WTC11 (cell line): Measurements from ENCODE around the gene ABLIM3. TPM values are rescaled to one million over a fixed set of nuclear protein-coding genes. Genes with fewer than 3 reads are reported as not detected.

ENCODE experiments used
- ATAC-seq: fragments of 200-7000 bp; cut with Tn5 transposase; 2 replicates; pipeline ENCODE4 v1.10.0; 2021; ENCODE audit warnings: mild to moderate bottlenecking, moderate library complexity
- CTCF ChIA-PET: fragments of 300-600 bp; sonication (Branson Sonifier 250); formaldehyde crosslinking; loops from one replicate; lab custom pipeline; 2021; ENCODE audit warnings: antibody characterized with exemption; lab: Charles Lee
- POLR2A ChIA-PET: fragments of 350-600 bp; sonication (Branson Sonifier 250); formaldehyde crosslinking; loops from one replicate; lab custom pipeline; 2021; ENCODE audit warnings: antibody characterized with exemption; lab: Charles Lee
- DNase-seq: peaks from one replicate; pipeline ENCODE4 v3.0.0; 2021; ENCODE audit warnings: low spot score
- H3K27ac Mint-ChIP-seq: 2 replicates; pipeline ENCODE4 v1.8.0; 2021; ENCODE audit warnings: mixed read lengths
- H3K27me3 Mint-ChIP-seq: 2 replicates; pipeline ENCODE4 v1.8.0; 2021; ENCODE audit warnings: low read depth, mild to moderate bottlenecking, moderate library complexity, mixed read lengths
- H3K36me3 Mint-ChIP-seq: 2 replicates; pipeline ENCODE4 v1.8.0; 2021; ENCODE audit warnings: mixed read lengths
- H3K4me1 Mint-ChIP-seq: 2 replicates; pipeline ENCODE4 v1.8.0; 2022; ENCODE audit warnings: mixed read lengths
- H3K4me3 Mint-ChIP-seq: 2 replicates; pipeline ENCODE4 v1.8.0; 2021; ENCODE audit warnings: mild to moderate bottlenecking, moderate library complexity, mixed read lengths
- H3K9me3 Mint-ChIP-seq: 2 replicates; pipeline ENCODE4 v1.8.0; 2021; ENCODE audit warnings: mixed read lengths
- CBFB ChIP-seq: sonication (generic); formaldehyde crosslinking; IDR thresholded peaks from 2 replicates; pipeline ENCODE4 v1.8.1; 2022; ENCODE audit warnings: mild to moderate bottlenecking, low read depth, missing genetic modification reagents
- CREM ChIP-seq: sonication (generic); formaldehyde crosslinking; IDR thresholded peaks from 2 replicates; pipeline ENCODE4 v1.8.1; 2022; ENCODE audit warnings: mild to moderate bottlenecking, missing genetic modification reagents, moderate library complexity
- ELF4 ChIP-seq: sonication (generic); formaldehyde crosslinking; IDR thresholded peaks from 2 replicates; pipeline ENCODE4 v1.8.1; 2022; ENCODE audit warnings: low read depth, mild to moderate bottlenecking, moderate library complexity, missing genetic modification reagents
- FOXJ3 ChIP-seq: sonication (generic); formaldehyde crosslinking; IDR thresholded peaks from 2 replicates; pipeline ENCODE4 v1.9.0; 2021; ENCODE audit warnings: missing genetic modification reagents, mild to moderate bottlenecking, borderline replicate concordance
- FOXK1 ChIP-seq: sonication (generic); formaldehyde crosslinking; IDR thresholded peaks from 2 replicates; pipeline ENCODE4 v1.8.0; 2022; ENCODE audit warnings: mild to moderate bottlenecking, moderate library complexity, missing genetic modification reagents
- NFE2L1 ChIP-seq: sonication (generic); formaldehyde crosslinking; IDR thresholded peaks from 2 replicates; pipeline ENCODE4 v1.8.1; 2023; ENCODE audit warnings: missing genetic modification reagents
- NR2C2 ChIP-seq: sonication (generic); formaldehyde crosslinking; IDR thresholded peaks from 2 replicates; pipeline ENCODE4 v1.8.0; 2022; ENCODE audit warnings: mild to moderate bottlenecking, missing genetic modification reagents
- SOX15 ChIP-seq: fragments of 250-450 bp; sonication (Bioruptor Pico); IDR thresholded peaks from 2 replicates; pipeline ENCODE4 v1.9.0; 2021; ENCODE audit warnings: mild to moderate bottlenecking
- ZNF121 ChIP-seq: sonication (generic); formaldehyde crosslinking; IDR thresholded peaks from 2 replicates; pipeline ENCODE4 v1.8.0; 2023; ENCODE audit warnings: missing genetic modification reagents
- ZNF138 ChIP-seq: sonication (generic); formaldehyde crosslinking; conservative IDR thresholded peaks from 2 replicates; pipeline ENCODE4 v1.8.1; 2022; ENCODE audit warnings: mild to moderate bottlenecking, moderate library complexity, missing genetic modification reagents
- ZNF317 ChIP-seq: sonication (generic); formaldehyde crosslinking; IDR thresholded peaks from 2 replicates; pipeline ENCODE4 v1.8.1; 2023; ENCODE audit warnings: low read depth, mild to moderate bottlenecking, moderate library complexity, missing genetic modification reagents, borderline replicate concordance
- total RNA-seq: library from RNA; stranded (reverse); gene quantifications from 3 replicates; pipeline ENCODE4 v1.2.3, GENCODE V29; 2021
- TF ChIP-seq, protein P1 (sequence below): sonication (generic); formaldehyde crosslinking; IDR thresholded peaks from 2 replicates; pipeline ENCODE4 v1.8.0; 2023; ENCODE audit warnings: missing genetic modification reagents, mild to moderate bottlenecking, borderline replicate concordance
- TF ChIP-seq, protein P2 (sequence below): sonication (generic); formaldehyde crosslinking; conservative IDR thresholded peaks from 2 replicates; pipeline ENCODE4 v1.8.1; 2023; ENCODE audit warnings: mild to moderate bottlenecking, low read depth, missing genetic modification reagents, moderate library complexity
- TF ChIP-seq, protein P3 (sequence below): fragments of 250-450 bp; sonication (Bioruptor Pico); IDR thresholded peaks from 2 replicates; pipeline ENCODE4 v1.8.0; 2021; ENCODE audit warnings: mild to moderate bottlenecking
- TF ChIP-seq, protein P4 (sequence below): fragments of 250-450 bp; sonication (Bioruptor Pico); IDR thresholded peaks from 2 replicates; pipeline ENCODE4 v1.9.0; 2021; ENCODE audit warnings: moderate library complexity, mild to moderate bottlenecking, inconsistent platforms, borderline replicate concordance

ABLIM3 gene
- total RNA-seq, 1 experiment from 2014 or later: 0.33 TPM

DNA sequence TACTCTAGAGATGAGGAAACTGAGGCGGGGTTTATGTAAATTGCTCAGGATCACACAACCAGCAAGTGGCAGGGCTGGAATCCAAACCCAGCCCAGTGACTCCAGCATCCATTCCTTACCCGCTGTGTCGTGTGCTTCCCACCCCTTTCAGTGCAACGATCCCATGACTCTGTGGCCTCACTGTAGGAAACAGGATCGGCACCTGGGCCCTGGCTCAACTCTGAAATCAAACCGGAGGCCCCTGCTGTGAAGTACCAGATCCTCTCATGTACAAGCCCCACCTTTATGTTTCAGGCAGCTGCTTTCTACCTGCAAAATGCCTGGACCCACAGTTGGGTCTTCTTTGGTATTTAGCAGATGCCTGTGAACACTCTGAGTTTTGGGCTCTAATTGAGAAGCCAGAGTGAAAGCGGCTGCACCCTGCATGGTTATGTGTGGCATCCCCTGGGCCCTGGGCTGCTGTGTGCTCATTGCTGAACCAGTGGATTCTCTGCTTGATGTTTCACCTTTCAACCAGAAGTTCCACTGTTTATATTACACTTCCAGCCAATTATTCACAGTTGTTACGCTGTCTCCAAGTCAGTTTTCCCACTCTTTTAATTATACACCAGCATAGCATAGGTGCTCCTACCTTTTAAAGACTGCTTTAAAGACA, 36.7 kb downstream of the ABLIM3 start:
- peak; percentile 78 for ATAC-seq
- no peaks in the 10 kb centered on the region for H3K36me3 Mint-ChIP-seq

DNA sequence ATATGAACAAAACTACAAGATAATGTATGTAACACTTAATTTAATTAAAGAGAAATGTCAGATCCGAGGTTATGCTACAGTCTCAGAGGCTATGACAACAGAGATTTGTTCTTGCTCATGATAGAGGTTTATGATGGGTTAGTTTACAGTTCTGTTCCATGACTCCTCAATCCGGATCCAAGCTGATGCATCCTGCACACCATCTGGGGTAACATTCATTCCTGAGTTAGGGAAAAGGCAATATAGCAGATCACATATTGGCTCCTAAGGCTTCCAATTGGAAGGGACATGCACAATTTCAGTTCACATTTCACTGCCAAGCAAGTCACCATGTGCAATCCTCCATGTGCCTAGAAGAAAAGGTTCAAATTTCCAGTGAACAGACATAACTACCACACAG, 40.4 kb downstream of the ABLIM3 start:
- H3K9me3 Mint-ChIP-seq: no peaks in the 10 kb centered on the region
- POLR2A ChIA-PET: no interaction called here
- DNase-seq (no peak), ATAC-seq (no peak)
- H3K36me3 Mint-ChIP-seq: no peaks in the 10 kb centered on the region
- H3K27ac Mint-ChIP-seq: no peak overlapping the region
- peaks cover 4% of the 10 kb centered on the region; the same call in 1 of the 2 replicates for H3K4me1 Mint-ChIP-seq
- no peak overlapping the region for H3K4me3 Mint-ChIP-seq
- TF ChIP-seq, protein P1, sequence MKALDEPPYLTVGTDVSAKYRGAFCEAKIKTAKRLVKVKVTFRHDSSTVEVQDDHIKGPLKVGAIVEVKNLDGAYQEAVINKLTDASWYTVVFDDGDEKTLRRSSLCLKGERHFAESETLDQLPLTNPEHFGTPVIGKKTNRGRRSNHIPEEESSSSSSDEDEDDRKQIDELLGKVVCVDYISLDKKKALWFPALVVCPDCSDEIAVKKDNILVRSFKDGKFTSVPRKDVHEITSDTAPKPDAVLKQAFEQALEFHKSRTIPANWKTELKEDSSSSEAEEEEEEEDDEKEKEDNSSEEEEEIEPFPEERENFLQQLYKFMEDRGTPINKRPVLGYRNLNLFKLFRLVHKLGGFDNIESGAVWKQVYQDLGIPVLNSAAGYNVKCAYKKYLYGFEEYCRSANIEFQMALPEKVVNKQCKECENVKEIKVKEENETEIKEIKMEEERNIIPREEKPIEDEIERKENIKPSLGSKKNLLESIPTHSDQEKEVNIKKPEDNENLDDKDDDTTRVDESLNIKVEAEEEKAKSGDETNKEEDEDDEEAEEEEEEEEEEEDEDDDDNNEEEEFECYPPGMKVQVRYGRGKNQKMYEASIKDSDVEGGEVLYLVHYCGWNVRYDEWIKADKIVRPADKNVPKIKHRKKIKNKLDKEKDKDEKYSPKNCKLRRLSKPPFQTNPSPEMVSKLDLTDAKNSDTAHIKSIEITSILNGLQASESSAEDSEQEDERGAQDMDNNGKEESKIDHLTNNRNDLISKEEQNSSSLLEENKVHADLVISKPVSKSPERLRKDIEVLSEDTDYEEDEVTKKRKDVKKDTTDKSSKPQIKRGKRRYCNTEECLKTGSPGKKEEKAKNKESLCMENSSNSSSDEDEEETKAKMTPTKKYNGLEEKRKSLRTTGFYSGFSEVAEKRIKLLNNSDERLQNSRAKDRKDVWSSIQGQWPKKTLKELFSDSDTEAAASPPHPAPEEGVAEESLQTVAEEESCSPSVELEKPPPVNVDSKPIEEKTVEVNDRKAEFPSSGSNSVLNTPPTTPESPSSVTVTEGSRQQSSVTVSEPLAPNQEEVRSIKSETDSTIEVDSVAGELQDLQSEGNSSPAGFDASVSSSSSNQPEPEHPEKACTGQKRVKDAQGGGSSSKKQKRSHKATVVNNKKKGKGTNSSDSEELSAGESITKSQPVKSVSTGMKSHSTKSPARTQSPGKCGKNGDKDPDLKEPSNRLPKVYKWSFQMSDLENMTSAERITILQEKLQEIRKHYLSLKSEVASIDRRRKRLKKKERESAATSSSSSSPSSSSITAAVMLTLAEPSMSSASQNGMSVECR (CRISPR knock-in tag): no peak
- TF ChIP-seq CREM (CRISPR knock-in tag) (no peak), ELF4 (CRISPR knock-in tag) (no peak), NFE2L1 (CRISPR knock-in tag) (no peak), ZNF121 (CRISPR knock-in tag) (no peak), FOXK1 (CRISPR knock-in tag) (no peak), CBFB (CRISPR knock-in tag) (no peak)
- TF ChIP-seq, all 79 proteins: peak for 0
- peaks cover 3% of the 10 kb centered on the region for H3K27me3 Mint-ChIP-seq
- CTCF ChIA-PET: interaction anchor here (2.2 kb wide), 1 partner anchor 40 kb away, joined by 7 read pairs; the partner anchor contains the start of gene ABLIM3

More for the DNA sequence above, 36.7 kb downstream of the ABLIM3 start:
- Mint-ChIP-seq H3K4me3 (no peak overlapping the region), H3K27me3 (peaks cover 3% of the 10 kb centered on the region), H3K4me1 (no peaks in the 10 kb centered on the region), H3K9me3 (no peaks in the 10 kb centered on the region), H3K27ac (no peak overlapping the region; the same call in 1 of the 2 replicates)
- no peak for TF ChIP-seq FOXJ3
- TF ChIP-seq ZNF317 (CRISPR knock-in tag): no peak
- TF ChIP-seq, protein P2, sequence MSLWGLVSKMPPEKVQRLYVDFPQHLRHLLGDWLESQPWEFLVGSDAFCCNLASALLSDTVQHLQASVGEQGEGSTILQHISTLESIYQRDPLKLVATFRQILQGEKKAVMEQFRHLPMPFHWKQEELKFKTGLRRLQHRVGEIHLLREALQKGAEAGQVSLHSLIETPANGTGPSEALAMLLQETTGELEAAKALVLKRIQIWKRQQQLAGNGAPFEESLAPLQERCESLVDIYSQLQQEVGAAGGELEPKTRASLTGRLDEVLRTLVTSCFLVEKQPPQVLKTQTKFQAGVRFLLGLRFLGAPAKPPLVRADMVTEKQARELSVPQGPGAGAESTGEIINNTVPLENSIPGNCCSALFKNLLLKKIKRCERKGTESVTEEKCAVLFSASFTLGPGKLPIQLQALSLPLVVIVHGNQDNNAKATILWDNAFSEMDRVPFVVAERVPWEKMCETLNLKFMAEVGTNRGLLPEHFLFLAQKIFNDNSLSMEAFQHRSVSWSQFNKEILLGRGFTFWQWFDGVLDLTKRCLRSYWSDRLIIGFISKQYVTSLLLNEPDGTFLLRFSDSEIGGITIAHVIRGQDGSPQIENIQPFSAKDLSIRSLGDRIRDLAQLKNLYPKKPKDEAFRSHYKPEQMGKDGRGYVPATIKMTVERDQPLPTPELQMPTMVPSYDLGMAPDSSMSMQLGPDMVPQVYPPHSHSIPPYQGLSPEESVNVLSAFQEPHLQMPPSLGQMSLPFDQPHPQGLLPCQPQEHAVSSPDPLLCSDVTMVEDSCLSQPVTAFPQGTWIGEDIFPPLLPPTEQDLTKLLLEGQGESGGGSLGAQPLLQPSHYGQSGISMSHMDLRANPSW (CRISPR knock-in tag): no peak
- TF ChIP-seq, protein P3, sequence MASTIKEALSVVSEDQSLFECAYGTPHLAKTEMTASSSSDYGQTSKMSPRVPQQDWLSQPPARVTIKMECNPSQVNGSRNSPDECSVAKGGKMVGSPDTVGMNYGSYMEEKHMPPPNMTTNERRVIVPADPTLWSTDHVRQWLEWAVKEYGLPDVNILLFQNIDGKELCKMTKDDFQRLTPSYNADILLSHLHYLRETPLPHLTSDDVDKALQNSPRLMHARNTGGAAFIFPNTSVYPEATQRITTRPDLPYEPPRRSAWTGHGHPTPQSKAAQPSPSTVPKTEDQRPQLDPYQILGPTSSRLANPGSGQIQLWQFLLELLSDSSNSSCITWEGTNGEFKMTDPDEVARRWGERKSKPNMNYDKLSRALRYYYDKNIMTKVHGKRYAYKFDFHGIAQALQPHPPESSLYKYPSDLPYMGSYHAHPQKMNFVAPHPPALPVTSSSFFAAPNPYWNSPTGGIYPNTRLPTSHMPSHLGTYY (CRISPR knock-in tag): no peak
- TF ChIP-seq, protein P4, sequence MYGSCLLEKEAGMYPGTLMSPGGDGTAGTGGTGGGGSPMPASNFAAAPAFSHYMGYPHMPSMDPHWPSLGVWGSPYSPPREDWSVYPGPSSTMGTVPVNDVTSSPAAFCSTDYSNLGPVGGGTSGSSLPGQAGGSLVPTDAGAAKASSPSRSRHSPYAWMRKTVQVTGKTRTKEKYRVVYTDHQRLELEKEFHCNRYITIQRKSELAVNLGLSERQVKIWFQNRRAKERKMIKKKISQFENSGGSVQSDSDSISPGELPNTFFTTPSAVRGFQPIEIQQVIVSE: no peak
- TF ChIP-seq NR2C2 (CRISPR knock-in tag): no peak
- no peak for TF ChIP-seq SOX15 (CRISPR knock-in tag)
- TF ChIP-seq ZNF138 (CRISPR knock-in tag): no peak
- CTCF ChIA-PET: no interaction called here
- POLR2A ChIA-PET: no interaction called here
- peak; percentile 20 for DNase-seq
